Mesenchymal stem cell (in vitro differentiated cells and primary cell): Measurements from ENCODE around the gene RUNX1.

Source experiments
- DNase-seq: peaks from one replicate; pipeline ENCODE4 v3.0.0-alpha.2; 2013
- H2AFZ ChIP-seq: one replicate; pipeline ENCODE4 v1.6.1; 2013; ENCODE audit warnings: low read depth, mild to moderate bottlenecking, control low read depth, inconsistent platforms, low read length, moderate library complexity
- H2AK5ac ChIP-seq: 2 replicates; pipeline ENCODE4 v1.6.1; 2013; ENCODE audit warnings: low read length, moderate library complexity, mild to moderate bottlenecking, inconsistent platforms; ENCODE audit not compliant: severe bottlenecking
- H2BK120ac ChIP-seq: one replicate; pipeline ENCODE4 v1.6.1; 2013; ENCODE audit warnings: low read depth, mild to moderate bottlenecking, inconsistent platforms, low read length, moderate library complexity
- H2BK12ac ChIP-seq, 2 experiments: one replicate each; pipeline ENCODE4 v1.6.1; 2013; ENCODE audit warnings: inconsistent platforms in 2 of 2, low read length in 2 of 2, mild to moderate bottlenecking in 2 of 2, moderate library complexity in 2 of 2, control low read depth in 1 of 2
- H2BK15ac ChIP-seq: one replicate; pipeline ENCODE4 v1.6.1; 2013; ENCODE audit warnings: mild to moderate bottlenecking, low read depth, inconsistent platforms; ENCODE audit not compliant: poor library complexity, severe bottlenecking
- H2BK5ac ChIP-seq: 2 replicates; pipeline ENCODE4 v1.6.1; 2013; ENCODE audit warnings: low read depth, mild to moderate bottlenecking, low read length, control low read depth, inconsistent platforms; ENCODE audit not compliant: poor library complexity, severe bottlenecking
- H3K14ac ChIP-seq, 2 experiments: one replicate each; pipeline ENCODE4 v1.6.1; 2013; ENCODE audit warnings: inconsistent platforms in 2 of 2, low read length in 2 of 2, control low read depth in 1 of 2, mild to moderate bottlenecking in 1 of 2, moderate library complexity in 1 of 2
- H3K18ac ChIP-seq, 2 experiments: one replicate each; pipeline ENCODE4 v1.6.1; 2013; ENCODE audit warnings: inconsistent platforms in 2 of 2, low read length in 2 of 2, control low read depth in 1 of 2, low read depth in 1 of 2, mild to moderate bottlenecking in 1 of 2
- H3K23ac ChIP-seq, 2 experiments: one replicate each; pipeline ENCODE4 v1.6.1; 2013; ENCODE audit warnings: inconsistent platforms in 2 of 2, low read length in 2 of 2, mild to moderate bottlenecking in 2 of 2, moderate library complexity in 2 of 2, control low read depth in 1 of 2
- H3K27ac ChIP-seq: 2 replicates; pipeline ENCODE4 v1.5.1; 2013; ENCODE audit warnings: mild to moderate bottlenecking, moderate library complexity, low read length, control low read depth, inconsistent platforms; ENCODE audit not compliant: poor library complexity, severe bottlenecking
- H3K27me3 ChIP-seq, 2 experiments: 2 replicates each; pipeline versions ENCODE4 v1.6.1 to v1.7.0; 2013; ENCODE audit warnings: low read length in 2 of 2, mild to moderate bottlenecking in 2 of 2, moderate library complexity in 2 of 2, control low read depth in 1 of 2, inconsistent platforms in 1 of 2; ENCODE audit not compliant: control insufficient read depth in 1 of 2, insufficient read depth in 1 of 2
- H3K36me3 ChIP-seq, 2 experiments: 2 replicates each; pipeline versions ENCODE4 v1.6.1 to v1.7.0; 2013; ENCODE audit warnings: low read length in 2 of 2, control low read depth in 1 of 2, inconsistent platforms in 1 of 2, low read depth in 1 of 2, mild to moderate bottlenecking in 1 of 2; ENCODE audit not compliant: insufficient read depth in 2 of 2, control insufficient read depth in 1 of 2
- H3K4ac ChIP-seq, 2 experiments: one replicate each; pipeline ENCODE4 v1.6.1; 2013; ENCODE audit warnings: inconsistent platforms in 2 of 2, low read length in 2 of 2, mild to moderate bottlenecking in 2 of 2, moderate library complexity in 2 of 2, control low read depth in 1 of 2, low read depth in 1 of 2
- H3K4me1 ChIP-seq: 2 replicates; pipeline ENCODE4 v1.6.1; 2013; ENCODE audit warnings: low read depth, low read length, control low read depth; ENCODE audit not compliant: control insufficient read depth, insufficient read depth
- H3K4me2 ChIP-seq: 2 replicates; pipeline ENCODE4 v1.6.1; 2013; ENCODE audit warnings: low read length, mild to moderate bottlenecking, inconsistent platforms; ENCODE audit not compliant: poor library complexity, severe bottlenecking
- H3K4me3 ChIP-seq, 2 experiments: 2 replicates each; pipeline versions ENCODE4 v1.5.1 to v1.7.0; 2013; ENCODE audit warnings: low read length in 2 of 2, mild to moderate bottlenecking in 2 of 2, control low read depth in 1 of 2, low read depth in 1 of 2; ENCODE audit not compliant: insufficient read depth in 1 of 2
- H3K79me1 ChIP-seq: replicated peaks from 2 replicates; pipeline ENCODE4 v1.6.1; 2013; ENCODE audit warnings: mild to moderate bottlenecking, control low read depth, low read length, inconsistent platforms; ENCODE audit not compliant: poor library complexity, severe bottlenecking
- H3K9ac ChIP-seq: 2 replicates; pipeline ENCODE4 v1.7.0; 2013; ENCODE audit warnings: mild to moderate bottlenecking, low read length, moderate library complexity
- H3K9me3 ChIP-seq: 2 replicates; pipeline ENCODE4 v1.7.0; 2013; ENCODE audit warnings: mild to moderate bottlenecking, low read length; ENCODE audit not compliant: control insufficient read depth
- H4K8ac ChIP-seq: one replicate; pipeline ENCODE4 v1.6.1; 2013; ENCODE audit warnings: inconsistent platforms, mild to moderate bottlenecking, low read length, moderate library complexity
- H4K91ac ChIP-seq: one replicate; pipeline ENCODE4 v1.6.1; 2013; ENCODE audit warnings: mild to moderate bottlenecking, low read length, inconsistent platforms
- WGBS: methylation state at CpG from one replicate; pipeline ENCODE4 v1.1.7; 2013; ENCODE audit warnings: mixed read lengths; 5-methylcytosine and 5-hydroxymethylcytosine counted together

The RUNX1 gene

DNA sequence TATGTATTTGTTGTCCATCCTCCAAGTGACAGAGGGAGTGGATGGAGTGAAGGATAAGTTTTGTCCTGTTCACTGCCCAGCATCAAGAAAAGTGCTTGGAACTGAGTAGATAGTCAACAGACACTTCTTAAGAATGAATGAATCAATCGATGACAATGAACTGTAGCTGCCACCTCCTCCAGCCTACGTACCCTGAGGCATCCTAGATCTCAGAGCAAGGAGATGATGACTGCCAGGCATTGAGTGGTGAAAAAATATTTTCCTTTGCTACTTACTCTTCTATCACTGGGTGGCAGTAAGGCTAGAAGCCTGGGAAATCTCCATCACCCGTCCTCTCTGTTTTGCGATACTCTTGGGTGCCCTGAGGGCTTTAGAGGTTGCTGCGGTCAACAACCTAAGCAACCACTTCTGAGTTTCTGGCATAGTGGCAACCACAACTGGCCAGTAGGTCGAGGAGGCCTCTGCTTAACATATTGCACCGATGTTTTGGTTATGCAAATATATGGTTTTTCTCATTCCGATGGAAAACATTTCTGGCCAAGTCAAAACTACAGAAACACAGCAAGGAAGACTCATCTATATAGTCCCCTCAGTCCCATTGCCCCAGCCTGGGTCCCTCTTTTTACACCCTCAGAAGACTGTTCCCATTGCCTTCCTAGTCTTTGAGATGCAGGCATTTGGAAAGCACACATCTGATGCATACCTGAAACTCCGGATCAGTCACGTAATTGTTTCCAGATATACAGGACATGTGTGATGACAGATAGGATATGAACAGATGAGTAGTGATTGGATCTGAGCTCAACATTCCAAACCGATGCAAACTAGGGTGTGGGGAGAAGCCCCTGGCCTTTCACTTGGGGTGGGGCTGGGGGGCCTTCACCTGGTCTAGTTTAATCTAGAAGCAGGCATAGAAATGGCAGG, 136.8 kb downstream of the RUNX1 start:
- peak; percentile 58 for DNase-seq
- H2BK120ac ChIP-seq, result no peak overlapping the region
- no peaks in the 10 kb centered on the region for H3K27me3 ChIP-seq
- no peak overlapping the region for H2AK5ac ChIP-seq
- H4K91ac ChIP-seq, result no peak overlapping the region
- no peak overlapping the region for H3K4me3 ChIP-seq
- no peak overlapping the region for H2BK5ac ChIP-seq
- H3K9me3 ChIP-seq, result no peaks in the 10 kb centered on the region
- no peak overlapping the region for H3K23ac ChIP-seq
- H2AFZ ChIP-seq, result no peak overlapping the region
- H3K14ac ChIP-seq, result no peak overlapping the region
- no peak overlapping the region for H2BK15ac ChIP-seq
- H4K8ac ChIP-seq, result no peak overlapping the region
- no peak overlapping the region for H2BK12ac ChIP-seq
- no peak overlapping the region for H3K4ac ChIP-seq
- H3K27ac ChIP-seq, result no peak overlapping the region
- H3K9ac ChIP-seq, result no peak overlapping the region
- 84% methylated on average over 11 of the region's 11 CpGs for WGBS
- no peaks in the 10 kb centered on the region for H3K36me3 ChIP-seq
- no peak overlapping the region for H3K4me2 ChIP-seq
- H3K18ac ChIP-seq, result peak overlapping the region in 1 of 2 experiments; percentile 18
- H3K4me1 ChIP-seq, result peaks cover 5% of the 10 kb centered on the region
- no peaks in the 10 kb centered on the region for H3K79me1 ChIP-seq

- no peak for DNase-seq
These were observed 137.7 kb downstream of the RUNX1 start for GRCh38 chr21:34911360-34911759.

GRCh38 chr21:34910396-34910795, 138.7 kb downstream of the RUNX1 start:
- Histone ChIP-seq H4K8ac (no peak overlapping the region), H2BK120ac (no peak overlapping the region), H3K27me3 (no peaks in the 10 kb centered on the region), H3K9ac (no peak overlapping the region), H3K36me3 (no peaks in the 10 kb centered on the region), H2BK15ac (no peak overlapping the region), H3K79me1 (no peaks in the 10 kb centered on the region), H3K4ac (no peak overlapping the region), H3K4me3 (no peak overlapping the region), H2AK5ac (no peak overlapping the region), H3K14ac (no peak overlapping the region), H3K23ac (no peak overlapping the region), H4K91ac (no peak overlapping the region), H2BK5ac (no peak overlapping the region), H2AFZ (no peak overlapping the region), H3K4me1 (peaks cover 5% of the 10 kb centered on the region), H3K9me3 (no peaks in the 10 kb centered on the region), H3K4me2 (no peak overlapping the region), H3K18ac (no peak overlapping the region), H3K27ac (no peak overlapping the region), H2BK12ac (peak overlapping the region in 1 of 2 experiments; percentile 66)
- WGBS, result 91% methylated on average over 3 of the region's 4 CpGs
- no peak for DNase-seq

More at GRCh38 chr21:34911360-34911759, 137.7 kb downstream of the RUNX1 start:
- H4K91ac ChIP-seq, result no peak overlapping the region
- no peak overlapping the region for H2BK5ac ChIP-seq
- H3K36me3 ChIP-seq, result no peaks in the 10 kb centered on the region
- no peaks in the 10 kb centered on the region for H3K79me1 ChIP-seq
- H3K23ac ChIP-seq, result no peak overlapping the region
- no peaks in the 10 kb centered on the region for H3K9me3 ChIP-seq
- H2AFZ ChIP-seq, result no peak overlapping the region
- no peak overlapping the region for H4K8ac ChIP-seq
- H3K4me2 ChIP-seq, result no peak overlapping the region
- H2AK5ac ChIP-seq, result no peak overlapping the region
- H2BK12ac ChIP-seq, result no peak overlapping the region
- H3K27ac ChIP-seq, result no peak overlapping the region
- H3K18ac ChIP-seq, result no peak overlapping the region
- H3K4me3 ChIP-seq, result no peak overlapping the region
- no peak overlapping the region for H3K4ac ChIP-seq
- no peak overlapping the region for H3K9ac ChIP-seq
- H3K14ac ChIP-seq, result no peak overlapping the region
- 95% methylated on average over 2 of the region's 2 CpGs for WGBS
- no peak overlapping the region for H2BK120ac ChIP-seq
- peaks cover 5% of the 10 kb centered on the region for H3K4me1 ChIP-seq
- no peak overlapping the region for H2BK15ac ChIP-seq
- no peaks in the 10 kb centered on the region for H3K27me3 ChIP-seq

- peaks cover 4% of the 10 kb centered on the region for H3K4me1 ChIP-seq
These were observed 139.4 kb downstream of the RUNX1 start for GRCh38 chr21:34909492-34910292.

More at GRCh38 chr21:34909492-34910292, 139.4 kb downstream of the RUNX1 start:
- Histone ChIP-seq H3K4me3 (no peak overlapping the region), H2AK5ac (no peak overlapping the region), H3K27me3 (no peaks in the 10 kb centered on the region), H3K23ac (no peak overlapping the region), H3K14ac (no peak overlapping the region), H3K79me1 (peaks cover 1% of the 10 kb centered on the region), H2BK12ac (peak overlapping the region in 1 of 2 experiments; percentile 10), H4K91ac (no peak overlapping the region), H3K27ac (no peak overlapping the region), H3K9me3 (no peaks in the 10 kb centered on the region), H3K36me3 (no peaks in the 10 kb centered on the region), H2BK120ac (no peak overlapping the region), H2BK5ac (no peak overlapping the region), H2AFZ (no peak overlapping the region), H3K9ac (no peak overlapping the region), H3K4ac (no peak overlapping the region), H3K18ac (peak overlapping the region in 1 of 2 experiments; percentile 6), H2BK15ac (no peak overlapping the region), H3K4me2 (no peak overlapping the region), H4K8ac (no peak overlapping the region)
- peak; percentile 21 for DNase-seq
- 80% methylated on average over 3 of the region's 3 CpGs for WGBS
